H4 (cell line): ENCODE data around the gene ATF6. TPM values are rescaled to one million over a fixed set of nuclear protein-coding genes. Genes with fewer than 3 reads are reported as not detected.
A peak's percentile ranks its signal among the peaks of the same experiment; 100 is the strongest.

Experiments used
- DNase-seq: peaks from one replicate; pipeline ENCODE4 v3.0.0-alpha.2; 2015; ENCODE audit warnings: low spot score
- total RNA-seq: library from RNA; depleted of rRNA; stranded (reverse); fragments of >200 nt; shearing (Covaris generic); gene quantifications from 2 replicates; pipeline ENCODE4 v1.2.3, GENCODE V29; 2014

The ATF6 gene
- total RNA-seq, 1 experiment from 2014 or later, result 28.8 TPM

GRCh38 chr1:161972828-161973227, 206.7 kb downstream of the ATF6 start:
- no peak for DNase-seq

GRCh38 chr1:161973924-161974845, 208.1 kb downstream of the ATF6 start:
- DNase-seq, result no peak

DNA sequence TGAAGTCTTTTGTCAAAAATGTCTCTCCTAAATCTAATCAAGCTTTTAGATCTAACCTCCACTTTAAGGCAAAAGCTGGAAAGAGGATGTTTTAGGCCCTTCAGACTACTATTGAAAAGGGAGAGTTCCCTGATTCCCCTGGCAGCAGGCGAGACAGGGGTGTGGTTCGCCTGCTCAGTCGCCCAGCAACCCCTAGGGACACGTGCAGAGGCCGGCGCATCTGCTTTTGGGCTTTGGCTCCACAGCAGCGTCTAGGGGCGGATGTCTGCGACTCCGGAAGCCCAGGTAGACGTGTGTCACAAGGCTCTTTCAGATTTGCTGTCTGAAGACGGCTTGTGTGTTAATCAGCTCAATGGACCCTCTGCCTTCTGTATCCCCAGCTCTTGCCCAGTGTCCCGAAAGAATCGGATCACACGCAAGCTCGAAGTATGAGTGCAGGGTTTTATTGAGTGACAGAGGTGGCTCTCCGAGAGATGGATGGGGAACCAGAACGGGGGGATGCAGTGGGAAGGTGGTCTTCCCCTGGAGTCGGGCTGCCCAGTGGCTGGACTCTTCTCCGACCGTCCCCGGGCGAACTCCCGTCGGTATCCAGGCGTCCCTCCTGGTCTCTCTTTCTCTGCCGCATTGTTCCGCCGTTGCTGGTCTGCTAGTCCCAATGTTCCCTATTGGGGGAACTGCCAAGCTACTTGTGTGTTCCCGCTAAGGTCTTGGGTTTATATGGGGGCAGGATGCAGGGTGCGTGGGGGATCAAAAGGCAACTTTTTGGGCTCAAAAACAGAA, 212.1 kb downstream of the ATF6 start:
- DNase-seq, result no peak

GRCh38 chr1:161981126-161981525, 215.0 kb downstream of the ATF6 start:
- DNase-seq, result no peak

DNA sequence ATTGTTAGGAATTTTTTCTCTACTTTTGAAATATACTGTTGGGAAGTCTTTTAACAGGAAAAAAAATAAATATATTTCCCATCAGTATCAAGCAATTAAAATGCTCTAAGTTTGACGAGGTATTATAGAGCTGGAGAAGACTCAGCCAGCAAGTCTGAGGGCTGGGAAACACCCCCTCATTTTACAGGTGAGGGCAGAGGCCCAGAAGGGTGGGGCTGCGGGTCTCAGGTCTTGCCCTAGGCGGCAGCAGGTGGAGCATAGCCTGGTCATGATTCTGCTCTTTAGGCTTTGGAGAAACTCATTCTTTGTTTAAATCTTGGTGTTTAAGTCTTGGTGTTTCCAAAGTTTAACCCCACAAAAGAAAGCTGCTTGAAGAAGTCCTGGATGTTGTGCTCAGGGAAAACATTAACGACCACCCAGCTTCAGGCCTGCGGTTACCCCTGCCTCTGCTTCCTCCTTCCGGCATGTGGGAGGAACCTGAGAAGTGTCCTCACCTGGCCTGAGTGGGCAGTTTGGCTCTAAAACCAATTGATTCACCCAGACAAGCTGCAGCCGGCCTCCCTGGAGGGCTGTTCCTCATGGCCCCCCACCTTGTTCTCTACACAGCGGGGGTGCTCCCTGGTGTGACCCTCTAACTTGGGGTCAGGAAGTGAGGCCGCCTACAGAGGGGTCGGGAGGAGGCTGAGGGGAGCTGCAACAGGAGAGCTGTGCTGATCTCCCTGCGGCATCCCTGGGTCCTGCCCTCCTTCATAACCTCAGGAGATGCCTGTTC, 215.8 kb downstream of the ATF6 start:
- no peak for DNase-seq

DNA sequence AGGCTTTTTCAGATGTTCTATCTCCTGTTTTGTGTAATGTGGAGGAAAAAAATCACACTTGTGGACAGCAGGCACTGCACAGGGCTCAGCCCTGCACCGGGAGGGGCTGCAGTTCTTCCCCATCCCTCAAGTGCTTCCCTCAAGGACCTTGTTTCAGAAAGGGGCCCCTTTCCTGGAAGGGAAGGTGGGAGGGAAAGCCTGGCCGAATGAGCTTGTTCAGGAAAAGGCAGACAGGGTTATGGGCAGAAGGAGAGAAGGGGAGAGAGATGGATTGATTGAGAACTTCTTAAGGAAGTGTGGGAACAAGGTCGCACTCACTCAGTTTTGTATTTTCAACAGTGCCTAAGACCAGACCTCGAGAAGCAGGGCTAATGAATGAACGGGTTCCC, 216.4 kb downstream of the ATF6 start:
- DNase-seq, result no peak

GRCh38 chr1:161982917-161983316, 216.8 kb downstream of the ATF6 start:
- no peak for DNase-seq

GRCh38 chr1:161983725-161984124, 217.6 kb downstream of the ATF6 start:
- no peak for DNase-seq

DNA sequence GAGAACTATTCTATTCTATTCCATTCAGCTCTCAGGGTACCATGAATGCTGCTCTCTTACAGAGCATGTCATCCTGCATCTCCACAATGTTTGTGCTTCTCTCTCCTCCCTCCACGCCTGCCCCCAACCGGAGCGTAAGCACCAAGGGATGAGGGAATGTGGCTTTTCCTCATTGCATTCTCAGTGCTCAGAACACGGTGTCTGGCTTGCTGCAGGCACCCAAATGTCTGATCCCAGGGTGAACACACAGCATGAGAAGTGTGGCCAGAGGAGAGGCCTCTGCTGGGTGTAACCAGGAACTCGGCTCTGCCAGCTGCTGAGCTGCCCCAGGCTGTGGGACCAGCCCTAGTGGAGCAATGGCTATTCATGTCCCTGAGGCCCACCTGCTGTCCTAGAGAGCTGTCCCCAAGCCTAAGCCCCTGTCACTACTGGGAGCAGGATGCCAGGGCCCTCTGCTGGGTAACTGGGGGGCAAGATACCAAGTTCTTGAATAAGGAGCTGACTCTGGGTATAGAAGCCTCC, 219.2 kb downstream of the ATF6 start:
- no peak for DNase-seq

- no peak for DNase-seq
Observed at GRCh38 chr1:161986328-161986727, 220.2 kb downstream of the ATF6 start.

- DNase-seq, result no peak
Observed at GRCh38 chr1:161987303-161987702, 221.2 kb downstream of the ATF6 start.

- DNase-seq, result no peak
Observed at GRCh38 chr1:161987872-161988271, 221.8 kb downstream of the ATF6 start.

DNA sequence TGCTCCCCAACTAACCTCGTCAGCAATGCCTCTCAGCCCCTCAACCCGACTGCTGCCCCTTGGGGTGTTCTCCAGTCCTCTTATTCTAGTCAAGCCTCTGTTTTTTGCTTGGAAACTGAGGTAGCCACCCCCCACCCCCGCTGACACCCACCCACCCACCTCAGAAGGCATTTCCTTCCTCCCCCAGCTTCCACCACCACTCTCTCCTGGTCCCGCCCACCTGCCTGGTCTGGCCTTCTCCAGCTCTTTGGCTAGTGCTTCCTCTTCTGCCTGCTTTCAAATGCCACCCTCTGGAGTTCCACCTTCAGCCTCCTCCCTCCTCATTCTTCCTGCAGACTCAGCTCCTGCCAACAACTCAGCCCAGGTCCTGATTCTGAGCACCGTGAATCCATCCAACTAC, 222.3 kb downstream of the ATF6 start:
- DNase-seq, result no peak

- DNase-seq, result peak; percentile 22
Observed at GRCh38 chr1:161989108-161989507, 223.0 kb downstream of the ATF6 start.

DNA sequence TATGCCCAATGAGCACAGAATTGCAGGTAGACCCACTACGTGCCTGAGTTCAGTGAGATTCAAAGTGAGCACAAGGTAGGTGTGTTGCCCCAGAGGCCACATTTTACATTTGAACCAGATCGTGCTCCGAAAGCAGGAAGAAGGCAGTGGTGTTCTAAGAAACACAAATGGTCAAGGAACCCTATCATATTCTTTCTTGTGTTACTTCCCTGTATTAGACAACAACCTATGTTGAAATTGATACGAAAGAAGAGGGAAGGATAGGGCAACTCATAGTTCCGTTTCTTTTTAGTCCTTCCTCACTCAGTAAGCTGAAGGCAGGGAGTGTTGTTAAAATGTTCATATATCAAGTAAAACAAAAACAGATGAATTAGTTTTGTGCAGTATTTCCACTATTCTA, 223.7 kb downstream of the ATF6 start:
- DNase-seq, result no peak

GRCh38 chr1:161993576-161993975, 227.5 kb downstream of the ATF6 start:
- DNase-seq, result no peak

DNA sequence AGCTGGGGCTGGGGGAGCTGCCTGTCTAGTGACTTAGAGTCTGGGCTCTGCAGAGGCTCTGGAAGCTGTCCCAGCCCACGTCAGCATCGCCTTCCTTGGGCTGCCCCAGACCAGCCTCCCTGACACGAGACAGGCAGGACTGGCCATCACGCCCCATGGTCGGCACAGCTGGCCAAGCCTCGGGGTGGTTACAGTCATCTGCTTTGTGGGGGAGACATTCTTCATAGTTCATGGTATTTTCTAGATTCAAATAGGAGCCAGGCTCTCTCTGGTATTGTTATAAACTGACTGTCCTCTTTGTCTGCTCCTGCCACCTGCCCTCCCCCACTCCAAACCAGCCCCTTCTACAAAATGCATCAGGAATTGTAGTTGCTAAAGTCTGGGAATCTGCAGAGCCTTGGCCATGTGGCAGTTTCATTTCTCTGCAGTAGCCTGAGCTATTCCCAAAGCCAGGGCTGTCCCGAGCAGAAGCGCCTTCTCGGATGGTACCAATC, 228.1 kb downstream of the ATF6 start:
- no peak for DNase-seq

DNA sequence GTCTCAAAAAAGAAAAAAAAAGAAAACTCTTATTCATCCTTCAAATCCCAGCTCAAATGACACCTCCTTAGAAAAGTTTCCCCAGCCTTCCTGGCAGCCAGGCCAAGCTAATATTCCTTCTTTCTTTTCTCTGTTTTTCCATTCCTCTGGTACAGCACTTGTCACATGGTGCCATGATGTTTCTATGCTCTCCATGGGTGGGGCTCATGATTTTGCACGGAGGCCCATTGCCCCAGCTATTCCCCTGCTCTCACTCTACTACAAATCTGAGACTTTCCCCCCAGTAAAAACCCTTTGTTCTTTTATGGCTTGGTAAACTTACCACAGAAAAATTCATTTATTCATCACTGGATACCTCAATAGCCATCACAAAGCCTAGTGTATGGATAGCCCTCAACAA, 231.0 kb downstream of the ATF6 start:
- no peak for DNase-seq

DNA sequence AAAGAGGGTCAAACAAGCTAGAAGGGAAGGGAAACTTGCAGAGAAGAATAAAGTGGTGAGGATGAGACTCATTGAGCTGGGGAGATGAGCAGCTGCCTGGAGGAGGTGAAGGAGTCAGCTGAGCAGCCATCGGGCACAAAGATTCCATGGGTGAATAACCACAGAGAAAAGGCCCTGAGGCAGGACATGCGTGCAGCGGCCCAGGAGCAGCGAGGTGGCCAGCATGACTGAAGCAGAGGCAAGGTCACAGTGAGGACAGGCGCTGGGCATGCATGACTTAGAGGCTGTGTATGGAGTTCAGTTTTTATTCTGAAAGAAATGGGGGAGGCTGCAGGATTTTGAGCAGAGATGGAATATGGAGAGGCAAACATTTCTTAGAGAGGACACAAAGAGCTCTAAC, 232.7 kb downstream of the ATF6 start:
- peak; percentile 66 for DNase-seq

- no peak for DNase-seq
Observed at GRCh38 chr1:161999301-162000052, 233.4 kb downstream of the ATF6 start.

DNA sequence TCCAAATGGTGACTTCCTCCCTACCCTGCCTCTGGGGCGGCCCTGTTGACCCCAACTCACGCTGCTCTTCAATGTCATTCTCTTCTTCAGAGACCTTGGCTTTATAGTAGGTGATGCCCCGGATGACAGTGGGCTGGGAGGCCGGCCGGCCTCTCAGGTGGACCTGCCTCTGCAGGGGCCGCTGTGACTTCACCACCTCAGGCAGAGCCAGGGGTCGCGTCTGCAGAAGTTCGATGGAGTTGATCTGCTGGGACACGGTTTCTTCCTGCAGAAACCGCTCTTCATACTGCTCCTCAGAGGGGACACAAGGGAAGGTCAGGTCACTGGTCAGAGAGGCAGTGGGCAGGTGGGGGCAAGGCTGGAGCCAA, 233.9 kb downstream of the ATF6 start:
- DNase-seq, result no peak
